Heart right ventricle (tissue), 16 donors: ENCODE measurements around the gene ARHGAP33. TPM values are rescaled to one million over a fixed set of nuclear protein-coding genes. Genes with fewer than 3 reads are reported as not detected.
A peak's percentile ranks its signal among the peaks of the same experiment; 100 is the strongest.
"Not testable (repeated sequence)": the region's sequence is repeated elsewhere in the genome, so short reads cannot be mapped to it uniquely, and the experiment has no call there.

Experiments used
- ATAC-seq, 8 donors: fragments of 200-7000 bp; cut with Tn5 transposase; one replicate each; pipeline ENCODE4 v1.9.1; 2020; ENCODE audit warnings: mild to moderate bottlenecking in 8 of 8, moderate library complexity in 8 of 8, moderate number of reproducible peaks in 1 of 8
- DNase-seq, 2 donors: peaks; one replicate each; pipeline ENCODE4 v3.0.0-alpha.2; 2020
- H3K27ac ChIP-seq, 10 donors: fragments of 200-600 bp; sonication (generic) in 2 of 10; one replicate each; pipeline versions ENCODE4 v1.5.0 to v1.8.0; 2020 to 2022; ENCODE audit warnings: mild to moderate bottlenecking in 3 of 10
- H3K27me3 ChIP-seq, 7 donors: fragments of 200-600 bp; one replicate each; pipeline ENCODE4 v1.8.0; 2021 to 2022; ENCODE audit warnings: mild to moderate bottlenecking in 2 of 7
- H3K36me3 ChIP-seq, 9 donors: fragments of 200-600 bp; sonication (generic) in 1 of 9; one replicate each; pipeline versions ENCODE4 v1.5.0 to v1.8.0; 2020 to 2022; ENCODE audit warnings: mild to moderate bottlenecking in 2 of 9
- H3K4me1 ChIP-seq, 9 donors: fragments of 200-600 bp; sonication (generic) in 1 of 9; one replicate each; pipeline versions ENCODE4 v1.5.0 to v1.8.0; 2020 to 2022; ENCODE audit warnings: mild to moderate bottlenecking in 4 of 9
- H3K4me3 ChIP-seq, 10 donors: fragments of 200-600 bp; sonication (generic) in 2 of 10; one replicate each; pipeline versions ENCODE4 v1.5.0 to v1.8.0; 2020 to 2022; ENCODE audit warnings: mild to moderate bottlenecking in 7 of 10, moderate library complexity in 2 of 10
- H3K9me3 ChIP-seq, 11 donors: fragments of 200-600 bp in 10 of 11; sonication (generic) in 2 of 11; one replicate each; pipeline versions ENCODE4 v1.5.0 to v1.8.0; 2013 to 2022; ENCODE audit warnings: mild to moderate bottlenecking in 2 of 11, control low read depth in 1 of 11, moderate library complexity in 1 of 11
- WGBS, 2 donors: extraction: QIAGEN DNeasy Blood & Tissue Kit; methylation state at CpG; one replicate each; pipeline ENCODE4 v1.1.7; 2013; ENCODE audit warnings: inconsistent platforms in 1 of 2; 5-methylcytosine and 5-hydroxymethylcytosine counted together
- intact Hi-C, 10 donors: fragments of 100-400 bp; cut with DNase I; formaldehyde crosslinking; loops; one replicate each; pipeline versions ENCODE4 v1.11.1 to v1.14.2; 2022
- polyA plus RNA-seq, 2 donors: library from polyadenylated mRNA; stranded (reverse); fragments of 200-250 nt; gene quantifications; one replicate each; pipeline ENCODE4 v1.2.3, GENCODE V29; 2013
- total RNA-seq, 10 donors: library from RNA; stranded (reverse); fragmentation: NEBNext Ultra II Directional in 3 of 10; extraction: Animal tissue kit (Norgen Biotek cat#: 25700) in 3 of 10; gene quantifications; one replicate each; pipeline versions ENCODE4 v1.2.1 to v1.2.4, GENCODE V29; 2021 to 2023
- TF ChIP-seq, protein P1 (sequence below), 9 donors: fragments of 200-600 bp; sonication (generic) in 2 of 9; IDR thresholded peaks; one replicate each; pipeline versions ENCODE4 v1.5.0 to v1.8.0; 2021 to 2022; ENCODE audit warnings: antibody characterized with exemption in 9 of 9, mild to moderate bottlenecking in 5 of 9, moderate library complexity in 1 of 9
- donor health status: Arrhythmogenic right ventricular cardiomyopathy.
- donor health status: ischemic (EF 13 %, LVEDD 7.1; RV severe dilation, severe dysfunction).
- donor health status: healthy with polysubstance abuse.
- donor health status: DM: no; HTN: yes; CAD: no.
- donor health status: DM: no; HTN: no; CAD: no.
- donor health status: ischemic (EF 25% LVEDD 6.9; RV normal size, moderate dysfunction).
- donor health status: ischemic (EF 25% LVEDD 5.7; RV mildly dilated, moderate dysfunction).
- donor health status: healthy.
- donor health status: DM: yes; HTN: yes; CAD: no.
- donor health status: Ischemic cardiomyopathy.
- donor health status: ischemic (EF 35%, LVEDD 5.7; RV mildly dilated, moderate dysfunction).
- donor health status: nonischemic (EF 11% LVEDD 7.7; RV severe dilation, severe dysfunction).
- donor health status: DM: yes; HTN: yes; CAD: no.
- donor health status: PGD.
- donor health status: ischemic (EF 29% LVEDD 5.4; RV normal size, mild dysfunction).
- donor health status: nonischemic (EF 23%, LVEDD 6.1; RV moderate dilation, normal function).

The ARHGAP33 gene
- total and polyA plus RNA-seq, 12 donors, result 1.3 to 10.1 (median 5.6) TPM

DNA sequence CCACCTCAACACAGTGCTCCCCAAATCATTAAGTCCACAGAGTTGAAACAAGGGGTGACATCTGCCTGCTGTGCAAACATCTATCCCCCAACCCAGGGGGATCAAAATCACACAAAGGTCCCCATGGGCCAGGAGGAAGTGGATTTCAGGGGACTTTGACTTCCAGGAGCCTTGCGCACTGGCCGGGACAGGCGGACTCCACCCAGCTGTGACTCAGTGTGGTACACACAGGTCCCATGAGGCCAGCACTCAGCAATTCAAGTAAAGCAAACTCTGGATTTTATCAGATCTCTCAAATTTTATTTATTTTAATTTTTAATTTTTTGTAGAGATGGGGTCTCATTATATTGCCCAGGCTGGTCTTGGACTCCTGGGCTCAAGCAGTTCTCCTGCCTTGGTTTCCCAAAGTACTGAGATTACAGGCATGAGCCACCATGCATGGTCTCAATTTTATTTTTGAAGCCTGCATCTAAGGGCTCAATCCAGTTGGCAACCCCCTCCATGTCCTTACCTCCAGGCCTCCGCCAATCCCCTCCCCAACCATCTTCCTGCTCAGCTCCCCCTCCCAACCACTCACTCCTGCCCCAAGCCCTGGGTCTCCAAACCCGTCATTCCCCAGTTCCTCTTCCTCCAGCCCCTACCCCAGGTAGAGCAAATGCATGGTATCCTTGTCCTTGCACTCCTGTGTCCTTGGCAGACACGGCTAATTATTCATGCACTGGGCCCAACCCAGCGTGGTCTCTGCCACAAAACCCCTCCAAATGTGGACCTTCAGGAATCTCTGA is 18.2 kb downstream of the ARHGAP33 start:
- H3K4me3 ChIP-seq, result no peak overlapping the region
- no peak for DNase-seq
- ATAC-seq, result no peak

DNA sequence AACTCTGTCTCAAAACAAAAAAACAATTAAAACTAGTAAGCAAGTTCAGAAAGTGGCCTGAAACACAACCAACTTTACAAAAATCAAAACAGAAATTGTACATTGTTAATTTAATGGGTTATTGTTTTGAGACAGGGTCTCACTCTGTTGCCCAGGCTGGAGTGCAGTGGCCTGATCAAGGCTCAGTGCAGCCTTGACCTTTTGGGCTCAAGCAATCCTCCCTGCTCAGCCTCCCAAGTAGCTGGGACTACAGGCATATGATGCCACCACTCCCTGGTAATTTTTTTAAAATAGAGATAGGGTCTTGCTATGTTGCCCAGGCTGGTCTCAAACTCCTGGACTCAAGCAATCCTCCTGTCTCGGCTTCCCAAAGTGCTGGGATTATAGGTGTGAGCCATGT is 20.2 kb downstream of the ARHGAP33 start:
- WGBS, 2 donors, result 83 to 86% methylated on average over 1 of the region's 1 CpG
- H3K27me3 ChIP-seq, result peaks cover 0 to 50% (median 46%) of the 10 kb centered on the region in 7 donors

More for the DNA sequence above, 18.2 kb downstream of the ARHGAP33 start:
- 72 to 74% methylated on average over 7 of the region's 7 CpGs for WGBS, 2 donors
- peaks cover 0 to 4% (median 0%) of the 10 kb centered on the region in 9 donors for H3K4me1 ChIP-seq
- no peaks in the 10 kb centered on the region for H3K36me3 ChIP-seq
- TF ChIP-seq, protein P1, sequence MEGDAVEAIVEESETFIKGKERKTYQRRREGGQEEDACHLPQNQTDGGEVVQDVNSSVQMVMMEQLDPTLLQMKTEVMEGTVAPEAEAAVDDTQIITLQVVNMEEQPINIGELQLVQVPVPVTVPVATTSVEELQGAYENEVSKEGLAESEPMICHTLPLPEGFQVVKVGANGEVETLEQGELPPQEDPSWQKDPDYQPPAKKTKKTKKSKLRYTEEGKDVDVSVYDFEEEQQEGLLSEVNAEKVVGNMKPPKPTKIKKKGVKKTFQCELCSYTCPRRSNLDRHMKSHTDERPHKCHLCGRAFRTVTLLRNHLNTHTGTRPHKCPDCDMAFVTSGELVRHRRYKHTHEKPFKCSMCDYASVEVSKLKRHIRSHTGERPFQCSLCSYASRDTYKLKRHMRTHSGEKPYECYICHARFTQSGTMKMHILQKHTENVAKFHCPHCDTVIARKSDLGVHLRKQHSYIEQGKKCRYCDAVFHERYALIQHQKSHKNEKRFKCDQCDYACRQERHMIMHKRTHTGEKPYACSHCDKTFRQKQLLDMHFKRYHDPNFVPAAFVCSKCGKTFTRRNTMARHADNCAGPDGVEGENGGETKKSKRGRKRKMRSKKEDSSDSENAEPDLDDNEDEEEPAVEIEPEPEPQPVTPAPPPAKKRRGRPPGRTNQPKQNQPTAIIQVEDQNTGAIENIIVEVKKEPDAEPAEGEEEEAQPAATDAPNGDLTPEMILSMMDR (IDR thresholded peaks at IDR 0.05), result no peak
- H3K27ac ChIP-seq, result no peak overlapping the region
- intact Hi-C loops, result no loop called here
- peaks cover 0 to 35% (median 30%) of the 10 kb centered on the region in 7 donors for H3K27me3 ChIP-seq
- no peaks in the 10 kb centered on the region for H3K9me3 ChIP-seq

DNA sequence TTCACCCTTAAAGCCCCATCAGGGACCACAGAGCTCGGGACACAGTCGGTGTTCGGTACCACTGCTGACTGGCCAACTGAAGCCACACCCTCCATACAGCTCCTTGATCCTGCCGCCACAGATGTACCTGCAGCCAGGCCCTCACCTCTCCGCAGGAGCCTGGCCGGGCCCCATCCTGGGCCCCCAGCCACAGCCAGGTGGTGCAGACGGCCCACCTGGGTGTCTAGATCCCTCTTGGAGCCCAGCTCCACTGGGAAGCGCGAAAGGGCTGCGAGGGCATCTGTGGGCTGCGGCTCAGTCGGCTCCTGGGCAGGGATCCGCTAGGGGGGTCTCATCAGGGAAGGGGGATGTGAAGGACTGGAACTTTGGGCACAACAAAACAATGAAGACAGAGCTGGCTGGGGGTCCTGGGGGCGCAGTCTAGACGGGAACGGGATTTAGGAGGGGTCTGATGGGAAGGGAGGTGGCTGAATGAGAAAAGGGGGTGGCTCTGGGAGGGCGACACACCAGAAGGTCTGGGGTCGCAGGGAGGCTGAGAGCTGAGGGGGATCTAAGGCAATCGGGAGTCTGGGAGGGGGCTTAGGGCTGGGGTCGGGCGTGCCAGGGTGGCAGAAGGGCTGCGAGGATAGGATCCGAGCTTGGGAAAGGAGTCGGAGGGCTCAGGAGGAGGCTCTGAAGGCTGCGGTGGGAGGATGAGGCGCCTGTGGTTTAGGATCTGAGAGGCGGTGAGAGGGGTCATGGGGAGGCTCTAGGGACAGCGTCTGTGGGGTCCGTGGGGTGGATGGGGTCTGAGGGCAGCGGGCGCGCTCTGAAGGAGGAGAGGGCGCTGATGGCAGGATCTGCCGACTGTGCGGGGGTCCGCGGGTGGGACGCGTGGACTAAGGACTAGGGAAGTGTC is 21.5 kb downstream of the ARHGAP33 start:
- Histone ChIP-seq H3K4me3 (no peak overlapping the region), H3K4me1 (peaks cover 0 to 4% (median 0%) of the 10 kb centered on the region in 9 donors), H3K27ac (no peak overlapping the region), H3K27me3 (peaks cover 0 to 56% (median 48%) of the 10 kb centered on the region in 7 donors), H3K9me3 (no peaks in the 10 kb centered on the region), H3K36me3 (no peaks in the 10 kb centered on the region)
- DNase-seq, result no peak
- 11 to 13% methylated on average over 39 of the region's 39 CpGs for WGBS, 2 donors
- ATAC-seq, result no peak
- intact Hi-C loops, result loop anchor here in 1 of 10 donors (2.0 kb wide), 1 partner anchor 68 kb away; no protein-coding TSS in a partner anchor
- TF ChIP-seq, protein P1 (IDR thresholded peaks at IDR 0.05), result no peak

More for the DNA sequence above, 20.2 kb downstream of the ARHGAP33 start:
- H3K4me3 ChIP-seq, H3K36me3 ChIP-seq, intact Hi-C loops, H3K4me1 ChIP-seq, DNase-seq, ATAC-seq, H3K27ac ChIP-seq, H3K9me3 ChIP-seq: not testable (repeated sequence)

DNA sequence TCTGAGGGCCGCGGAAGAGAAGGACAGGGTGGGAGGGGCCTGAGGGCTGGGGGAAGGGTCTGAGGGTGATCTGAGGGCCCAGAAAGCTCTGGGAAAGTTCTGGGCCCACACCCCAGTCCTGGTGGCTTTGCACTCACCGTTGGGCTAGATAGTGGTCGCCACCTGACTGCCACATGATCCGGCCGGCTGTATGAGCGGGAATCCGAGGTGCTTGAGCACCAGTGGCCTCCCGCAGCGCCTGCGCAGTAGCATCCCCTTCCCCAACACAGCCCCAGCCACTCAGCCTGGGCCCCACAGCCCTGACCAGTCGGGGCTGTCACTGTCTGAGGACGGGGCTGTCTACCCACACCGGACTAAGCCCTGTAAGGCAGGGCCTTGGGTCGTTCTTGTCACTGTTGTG is 22.3 kb downstream of the ARHGAP33 start:
- Histone ChIP-seq H3K4me1 (peaks cover 0 to 4% (median 0%) of the 10 kb centered on the region in 9 donors), H3K4me3 (peak overlapping the region in 1 of 10 donors; percentile 9), H3K27me3 (peaks cover 0 to 60% (median 48%) of the 10 kb centered on the region in 7 donors), H3K27ac (no peak overlapping the region), H3K36me3 (no peaks in the 10 kb centered on the region), H3K9me3 (no peaks in the 10 kb centered on the region)
- no peak for ATAC-seq
- 6 to 8% methylated on average over 15 of the region's 15 CpGs for WGBS, 2 donors
- TF ChIP-seq, protein P1 (IDR thresholded peaks at IDR 0.05), result no peak
- intact Hi-C loops, result loop anchor here in 1 of 10 donors (2.0 kb wide), 1 partner anchor 69 kb away; no protein-coding TSS in a partner anchor
- DNase-seq, result no peak
